ENCODE measurements around the gene APOL1.

GRCh38 chr22:36288571-36289405 lies 35.9 kb downstream of the APOL1 start:
- TF ChIP-seq EZH2 (IDR thresholded peaks at IDR 0.05; ENCODE audit: low read depth) = no peak
- TF ChIP-seq CTCF (conservative IDR thresholded peaks at IDR 0.05) = no peak

Measured in PC-9 (cell line).